H9 (cell line): ENCODE data around the gene SYTL5. TPM values are rescaled to one million over a fixed set of nuclear protein-coding genes. Genes with fewer than 3 reads are reported as not detected.

Experiments
- DNase-seq: peaks from one replicate; pipeline ENCODE4 v3.0.0-alpha.2; 2017
- H2AFZ ChIP-seq: one replicate; pipeline ENCODE4 v1.6.1; 2013; ENCODE audit warnings: mild to moderate bottlenecking, low read length, control low read depth, moderate library complexity
- H2AK5ac ChIP-seq: 2 replicates; pipeline ENCODE4 v1.6.1; 2013; ENCODE audit warnings: low read length, control low read depth, mixed read lengths; ENCODE audit not compliant: insufficient read length
- H2BK120ac ChIP-seq: one replicate; pipeline ENCODE4 v1.6.1; 2013; ENCODE audit warnings: low read depth, mild to moderate bottlenecking, low read length, control low read depth, inconsistent platforms; ENCODE audit not compliant: poor library complexity, severe bottlenecking
- H2BK12ac ChIP-seq: 2 replicates; pipeline ENCODE4 v1.6.1; 2013; ENCODE audit warnings: low read length, control low read depth, mixed read lengths, low read depth; ENCODE audit not compliant: insufficient read length
- H2BK15ac ChIP-seq: 2 replicates; pipeline ENCODE4 v1.6.1; 2013; ENCODE audit warnings: low read depth, low read length, control low read depth
- H2BK20ac ChIP-seq: one replicate; pipeline ENCODE4 v1.6.1; 2013; ENCODE audit warnings: low read depth, mild to moderate bottlenecking, low read length, control low read depth, inconsistent platforms; ENCODE audit not compliant: poor library complexity, severe bottlenecking
- H2BK5ac ChIP-seq: 2 replicates; pipeline ENCODE4 v1.6.1; 2013; ENCODE audit warnings: low read length, control low read depth, mixed read lengths; ENCODE audit not compliant: insufficient read length
- H3K14ac ChIP-seq: 2 replicates; pipeline ENCODE4 v1.6.1; 2013; ENCODE audit warnings: low read length, control low read depth; ENCODE audit not compliant: insufficient read depth
- H3K18ac ChIP-seq: 2 replicates; pipeline ENCODE4 v1.6.1; 2013; ENCODE audit warnings: low read depth, mild to moderate bottlenecking, mixed read lengths, low read length, control low read depth; ENCODE audit not compliant: insufficient read length
- H3K23ac ChIP-seq: 2 replicates; pipeline ENCODE4 v1.6.1; 2013; ENCODE audit warnings: low read length, control low read depth, mixed read lengths, low read depth; ENCODE audit not compliant: insufficient read length
- H3K23me2 ChIP-seq: 2 replicates; pipeline ENCODE4 v1.6.1; 2013; ENCODE audit warnings: low read depth, mild to moderate bottlenecking, mixed read lengths, low read length, control low read depth; ENCODE audit not compliant: insufficient read length, poor library complexity, severe bottlenecking
- H3K27ac ChIP-seq: 2 replicates; pipeline ENCODE4 v1.5.1; 2013; ENCODE audit warnings: low read length, control low read depth, mixed read lengths, low read depth; ENCODE audit not compliant: insufficient read length
- H3K27me3 ChIP-seq: 2 replicates; pipeline ENCODE4 v1.6.1; 2013; ENCODE audit warnings: low read length, control low read depth, inconsistent platforms; ENCODE audit not compliant: insufficient read depth
- H3K4ac ChIP-seq: 2 replicates; pipeline ENCODE4 v1.6.1; 2013; ENCODE audit warnings: low read depth, mild to moderate bottlenecking, control low read depth, inconsistent platforms, low read length, moderate library complexity
- H3K4me1 ChIP-seq: 2 replicates; pipeline ENCODE4 v1.6.1; 2013; ENCODE audit warnings: low read length, control low read depth, inconsistent platforms; ENCODE audit not compliant: insufficient read depth
- H3K4me2 ChIP-seq: 2 replicates; pipeline ENCODE4 v1.6.1; 2013; ENCODE audit warnings: low read length, control low read depth, mixed read lengths; ENCODE audit not compliant: insufficient read length, insufficient read depth
- H3K56ac ChIP-seq: 2 replicates; pipeline ENCODE4 v1.6.1; 2013; ENCODE audit warnings: low read depth, mild to moderate bottlenecking, mixed read lengths, low read length, control low read depth; ENCODE audit not compliant: insufficient read length
- H3K79me1 ChIP-seq: 2 replicates; pipeline ENCODE4 v1.6.1; 2013; ENCODE audit warnings: low read depth, mild to moderate bottlenecking, moderate library complexity, low read length, control low read depth, inconsistent platforms; ENCODE audit not compliant: insufficient read depth, poor library complexity, severe bottlenecking
- H3K79me2 ChIP-seq: 2 replicates; pipeline ENCODE4 v1.6.1; 2013; ENCODE audit warnings: low read length, control low read depth, inconsistent platforms; ENCODE audit not compliant: insufficient read depth
- H3K9ac ChIP-seq: 2 replicates; pipeline ENCODE4 v1.6.1; 2013; ENCODE audit warnings: low read length, control low read depth, mixed read lengths; ENCODE audit not compliant: insufficient read length; ENCODE audit errors: extremely low read depth
- H3K9me3 ChIP-seq: one replicate; pipeline ENCODE4 v1.6.1; 2013; ENCODE audit warnings: low read depth, low read length, inconsistent platforms; ENCODE audit not compliant: control insufficient read depth
- H3T11ph ChIP-seq: one replicate; pipeline ENCODE4 v1.6.1; 2013; ENCODE audit warnings: mild to moderate bottlenecking, low read length, control low read depth, inconsistent platforms
- H4K20me1 ChIP-seq: one replicate; pipeline ENCODE4 v1.6.1; 2013; ENCODE audit not compliant: control insufficient read depth, insufficient read length, insufficient read depth
- H4K5ac ChIP-seq: 2 replicates; pipeline ENCODE4 v1.6.1; 2013; ENCODE audit warnings: low read depth, mild to moderate bottlenecking, mixed read lengths, low read length, control low read depth; ENCODE audit not compliant: insufficient read length
- H4K8ac ChIP-seq: replicated peaks from 2 replicates; pipeline ENCODE4 v1.6.1; 2013; ENCODE audit warnings: low read length, control low read depth, mixed read lengths, low read depth; ENCODE audit not compliant: insufficient read length
- H4K91ac ChIP-seq: 2 replicates; pipeline ENCODE4 v1.6.1; 2013; ENCODE audit warnings: low read depth, mild to moderate bottlenecking, moderate library complexity, mixed read lengths, low read length, control low read depth; ENCODE audit not compliant: insufficient read length
- H3K27ac Mint-ChIP-seq, 3 experiments: 2 replicates in 2 of 3; 3 replicates in 1 of 3; pipeline ENCODE4 v1.8.0; 2020 to 2021; ENCODE audit warnings: mixed read lengths in 3 of 3, mild to moderate bottlenecking in 1 of 3, moderate library complexity in 1 of 3
- H3K27me3 Mint-ChIP-seq: 2 replicates; pipeline ENCODE4 v1.8.0; 2021; ENCODE audit warnings: low read depth, mild to moderate bottlenecking, moderate library complexity, mixed read lengths
- H3K36me3 Mint-ChIP-seq, 3 experiments: 2 replicates in 2 of 3; 3 replicates in 1 of 3; pipeline ENCODE4 v1.8.0; 2020 to 2021; ENCODE audit warnings: low read depth in 3 of 3, mixed read lengths in 3 of 3; ENCODE audit not compliant: insufficient read depth in 1 of 3
- H3K4me1 Mint-ChIP-seq, 2 experiments: 2 replicates each; pipeline ENCODE4 v1.8.0; 2020; ENCODE audit warnings: mixed read lengths in 2 of 2
- H3K4me3 Mint-ChIP-seq, 2 experiments: 2 replicates in 1 of 2; 3 replicates in 1 of 2; pipeline ENCODE4 v1.8.0; 2020 to 2021; ENCODE audit warnings: mild to moderate bottlenecking in 2 of 2, mixed read lengths in 2 of 2, moderate library complexity in 1 of 2
- H3K9me3 Mint-ChIP-seq, 2 experiments: 2 replicates in 1 of 2; 3 replicates in 1 of 2; pipeline ENCODE4 v1.8.0; 2020; ENCODE audit warnings: mild to moderate bottlenecking in 2 of 2, mixed read lengths in 2 of 2, moderate library complexity in 1 of 2
- WGBS: extraction: QIAGEN DNeasy Blood & Tissue Kit; methylation state at CpG from one replicate; pipeline ENCODE4 v1.1.7; 2013; ENCODE audit warnings: missing lambda C conversion rate, low lambda C conversion rate, mixed read lengths; ENCODE audit not compliant: insufficient read length; ENCODE audit errors: extremely low coverage; 5-methylcytosine and 5-hydroxymethylcytosine counted together
- total RNA-seq: library from RNA; stranded (reverse); gene quantifications from 2 replicates; pipeline ENCODE4 v1.2.1, GENCODE V29; 2021
- TF ChIP-seq, protein P1 (sequence below): fragments of 200-600 bp; sonication (generic); conservative IDR thresholded peaks from 3 replicates; pipeline ENCODE4 v1.8.0; 2021; ENCODE audit warnings: antibody characterized with exemption, mild to moderate bottlenecking

SYTL5 gene
- total RNA-seq, 1 experiment from 2014 or later: 0.15 TPM

DNA sequence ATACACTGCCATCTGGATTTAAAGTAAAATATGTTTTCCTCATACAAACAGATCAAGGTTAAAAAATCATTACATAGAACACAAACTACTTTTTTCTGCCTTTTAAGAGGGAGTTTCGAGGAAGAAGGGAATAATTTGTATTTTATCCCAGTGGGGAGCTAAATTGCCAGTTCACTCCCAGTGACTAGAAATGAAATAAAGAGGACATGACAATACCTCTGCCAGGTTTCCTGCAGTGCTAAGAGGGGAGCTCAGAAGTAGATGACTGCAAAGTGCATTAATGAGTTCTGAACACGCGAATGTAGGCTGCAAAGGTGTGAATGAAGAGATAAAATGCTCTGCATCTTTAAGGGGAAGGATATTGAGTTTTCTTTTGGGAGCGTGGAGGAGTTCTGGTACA, 144.6 kb downstream of the SYTL5 start:
- H3K14ac ChIP-seq: no peak overlapping the region
- H3T11ph ChIP-seq: no peak overlapping the region
- H2BK20ac ChIP-seq: no peak overlapping the region
- peaks cover 50 to 62% of the 10 kb centered on the region in 2 experiments for H3K9me3 Mint-ChIP-seq
- no peak for DNase-seq
- H3K23ac ChIP-seq: no peak overlapping the region
- H2AFZ ChIP-seq: no peak overlapping the region
- TF ChIP-seq, protein P1, sequence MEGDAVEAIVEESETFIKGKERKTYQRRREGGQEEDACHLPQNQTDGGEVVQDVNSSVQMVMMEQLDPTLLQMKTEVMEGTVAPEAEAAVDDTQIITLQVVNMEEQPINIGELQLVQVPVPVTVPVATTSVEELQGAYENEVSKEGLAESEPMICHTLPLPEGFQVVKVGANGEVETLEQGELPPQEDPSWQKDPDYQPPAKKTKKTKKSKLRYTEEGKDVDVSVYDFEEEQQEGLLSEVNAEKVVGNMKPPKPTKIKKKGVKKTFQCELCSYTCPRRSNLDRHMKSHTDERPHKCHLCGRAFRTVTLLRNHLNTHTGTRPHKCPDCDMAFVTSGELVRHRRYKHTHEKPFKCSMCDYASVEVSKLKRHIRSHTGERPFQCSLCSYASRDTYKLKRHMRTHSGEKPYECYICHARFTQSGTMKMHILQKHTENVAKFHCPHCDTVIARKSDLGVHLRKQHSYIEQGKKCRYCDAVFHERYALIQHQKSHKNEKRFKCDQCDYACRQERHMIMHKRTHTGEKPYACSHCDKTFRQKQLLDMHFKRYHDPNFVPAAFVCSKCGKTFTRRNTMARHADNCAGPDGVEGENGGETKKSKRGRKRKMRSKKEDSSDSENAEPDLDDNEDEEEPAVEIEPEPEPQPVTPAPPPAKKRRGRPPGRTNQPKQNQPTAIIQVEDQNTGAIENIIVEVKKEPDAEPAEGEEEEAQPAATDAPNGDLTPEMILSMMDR: no peak
- no peaks in the 10 kb centered on the region for H3K27me3 ChIP-seq
- no peak overlapping the region for H2AK5ac ChIP-seq
- H2BK15ac ChIP-seq: no peak overlapping the region
- H3K18ac ChIP-seq: no peak overlapping the region
- no peak overlapping the region for H3K4ac ChIP-seq
- no peak overlapping the region for H2BK12ac ChIP-seq
- H3K27ac Mint-ChIP-seq: no peak overlapping the region
- H4K8ac ChIP-seq: no peak overlapping the region
- no peak overlapping the region for H3K4me2 ChIP-seq
- H3K4me1 ChIP-seq: no peaks in the 10 kb centered on the region
- no peaks in the 10 kb centered on the region for H4K20me1 ChIP-seq
- H2BK120ac ChIP-seq: no peak overlapping the region
- H2BK5ac ChIP-seq: no peak overlapping the region
- WGBS: no CpG with 5 or more reads among the region's 4 CpGs
- no peaks in the 10 kb centered on the region for H3K79me1 ChIP-seq
- H3K56ac ChIP-seq: no peak overlapping the region
- H4K5ac ChIP-seq: no peak overlapping the region
- no peak overlapping the region for H3K9ac ChIP-seq
- H3K9me3 ChIP-seq: no peaks in the 10 kb centered on the region
- H3K4me1 Mint-ChIP-seq: peaks cover 0 to 3% of the 10 kb centered on the region in 2 experiments; a peak in 2 of 4 replicates
- no peaks in the 10 kb centered on the region for H3K27me3 Mint-ChIP-seq
- H3K4me3 Mint-ChIP-seq: no peak overlapping the region
- no peaks in the 10 kb centered on the region for H3K79me2 ChIP-seq
- no peaks in the 10 kb centered on the region for H3K23me2 ChIP-seq
- H3K36me3 Mint-ChIP-seq: peaks cover 0 to 2% (median 0%) of the 10 kb centered on the region in 3 experiments; a peak in 3 of 7 replicates
- H3K27ac ChIP-seq: no peak overlapping the region
- no peak overlapping the region for H4K91ac ChIP-seq
